Lung (tissue), 12 donors: ENCODE data around the gene TAB3. TPM values are rescaled to one million over a fixed set of nuclear protein-coding genes. Genes with fewer than 3 reads are reported as not detected.

ENCODE experiments used
- ATAC-seq: fragments of 200-7000 bp; cut with Tn5 transposase; one replicate; pipeline ENCODE4 v1.9.1; 2020; ENCODE audit warnings: moderate number of reproducible peaks; ENCODE audit not compliant: insufficient read depth, low FRiP score
- DNase-seq, 3 donors: peaks; one replicate each; pipeline ENCODE4 v3.0.0-alpha.2; 2013 to 2017
- H3K27ac ChIP-seq, 2 donors: one replicate each; pipeline ENCODE4 v1.5.1; 2013; ENCODE audit warnings: mild to moderate bottlenecking in 2 of 2, moderate library complexity in 2 of 2, control low read depth in 1 of 2, inconsistent platforms in 1 of 2, low read depth in 1 of 2, low read length in 1 of 2
- H3K27me3 ChIP-seq, 3 donors: one replicate each; pipeline ENCODE4 v1.5.1; 2013; ENCODE audit warnings: low read length in 2 of 3; ENCODE audit not compliant: control insufficient read depth in 3 of 3, insufficient read depth in 3 of 3
- H3K36me3 ChIP-seq, 4 donors: one replicate each; pipeline ENCODE4 v1.5.1; 2013; ENCODE audit warnings: low read length in 4 of 4, mild to moderate bottlenecking in 1 of 4, moderate library complexity in 1 of 4; ENCODE audit not compliant: control insufficient read depth in 4 of 4, insufficient read depth in 4 of 4
- H3K4me1 ChIP-seq, 5 donors: one replicate each; pipeline ENCODE4 v1.5.1; 2013; ENCODE audit warnings: low read length in 5 of 5, mild to moderate bottlenecking in 2 of 5, moderate library complexity in 1 of 5; ENCODE audit not compliant: control insufficient read depth in 5 of 5, insufficient read depth in 5 of 5
- H3K4me3 ChIP-seq: one replicate; pipeline ENCODE4 v1.5.1; 2013; ENCODE audit warnings: mild to moderate bottlenecking, control low read depth, moderate library complexity
- H3K9ac ChIP-seq, 2 donors: one replicate each; pipeline ENCODE4 v1.5.1; 2013; ENCODE audit warnings: low read length in 2 of 2, control low read depth in 1 of 2; ENCODE audit not compliant: insufficient read depth in 1 of 2
- H3K9me3 ChIP-seq, 4 donors: one replicate each; pipeline ENCODE4 v1.5.1; 2013; ENCODE audit warnings: low read length in 3 of 4, mild to moderate bottlenecking in 1 of 4, moderate library complexity in 1 of 4; ENCODE audit not compliant: control insufficient read depth in 4 of 4, insufficient read depth in 3 of 4
- CTCF ChIP-seq: IDR thresholded peaks from 2 replicates; pipeline ENCODE4 v1.5.1; 2012; ENCODE audit warnings: mild to moderate bottlenecking; ENCODE audit errors: control extremely low read depth, extremely low read depth
- WGBS, 2 donors: extraction: QIAGEN DNeasy Blood & Tissue Kit; methylation state at CpG; one replicate each; pipeline ENCODE4 v1.1.7; 2013; 5-methylcytosine and 5-hydroxymethylcytosine counted together
- polyA plus RNA-seq, 2 donors: library from polyadenylated mRNA; stranded (reverse); fragments of 200-250 nt; gene quantifications; one replicate each; pipeline ENCODE4 v1.2.1, GENCODE V29; 2013
- total RNA-seq, 2 donors: library from RNA; depleted of rRNA in 1 of 2; stranded (reverse); fragments of >200 nt in 1 of 2; gene quantifications; one replicate each; pipeline ENCODE4 v1.2.1, GENCODE V29; 2014 to 2021
- donor health status: control.
- donor health status: control.
- donor health status: Bipolar disorder and iron deficiency.
- donor health status: healthy.
- donor health status: DM: yes; HTN: yes; CAD: no.

TAB3 gene
- total and polyA plus RNA-seq, 4 donors, result 7.6 to 24.8 (median 13.8) TPM

- TF ChIP-seq CTCF, result no peak
- Histone ChIP-seq H3K27ac (no peak overlapping the region), H3K36me3 (no peaks in the 10 kb centered on the region), H3K9ac (no peak overlapping the region), H3K4me3 (no peak overlapping the region), H3K4me1 (peaks cover 0 to 2% (median 0%) of the 10 kb centered on the region in 5 donors), H3K9me3 (peaks cover 0 to 2% (median 0%) of the 10 kb centered on the region in 4 donors), H3K27me3 (peaks cover 0 to 3% (median 3%) of the 10 kb centered on the region in 3 donors)
- WGBS, 2 donors, result 82 to 94% methylated on average over 2 of the region's 2 CpGs
- no peak for DNase-seq
- ATAC-seq, result no peak
These were observed 66.3 kb downstream of the TAB3 start for GRCh38 chrX:30822764-30823163.

- Histone ChIP-seq H3K9ac (no peak overlapping the region), H3K27me3 (peaks cover 0 to 7% (median 3%) of the 10 kb centered on the region in 3 donors), H3K27ac (no peak overlapping the region), H3K4me1 (peaks cover 0 to 2% (median 0%) of the 10 kb centered on the region in 5 donors), H3K9me3 (peaks cover 0 to 2% (median 0%) of the 10 kb centered on the region in 4 donors), H3K36me3 (no peaks in the 10 kb centered on the region), H3K4me3 (no peak overlapping the region)
- no peak for TF ChIP-seq CTCF
- ATAC-seq, result no peak
- WGBS, 2 donors, result 54 to 56% methylated on average over 3 of the region's 3 CpGs
- DNase-seq, result no peak
These were observed 66.9 kb downstream of the TAB3 start for GRCh38 chrX:30822068-30822681.

GRCh38 chrX:30821116-30821515 is 67.9 kb downstream of the TAB3 start:
- H3K36me3 ChIP-seq, result no peaks in the 10 kb centered on the region
- peaks cover 0 to 2% (median 0%) of the 10 kb centered on the region in 5 donors for H3K4me1 ChIP-seq
- H3K27ac ChIP-seq, result no peak overlapping the region
- no peak overlapping the region for H3K4me3 ChIP-seq
- ATAC-seq (no peak), DNase-seq (no peak)
- peaks cover 0 to 2% (median 0%) of the 10 kb centered on the region in 4 donors for H3K9me3 ChIP-seq
- WGBS, 2 donors, result 70 to 75% methylated on average over 1 of the region's 1 CpG
- no peak overlapping the region for H3K9ac ChIP-seq
- TF ChIP-seq CTCF, result no peak
- H3K27me3 ChIP-seq, result peaks cover 0 to 8% (median 3%) of the 10 kb centered on the region in 3 donors
